ENCODE measurements around the gene MAP2K2.
"Not testable (repeated sequence)": the region's sequence is repeated elsewhere in the genome, so short reads cannot be mapped to it uniquely, and the experiment has no call there.

Gene MAP2K2

DNA sequence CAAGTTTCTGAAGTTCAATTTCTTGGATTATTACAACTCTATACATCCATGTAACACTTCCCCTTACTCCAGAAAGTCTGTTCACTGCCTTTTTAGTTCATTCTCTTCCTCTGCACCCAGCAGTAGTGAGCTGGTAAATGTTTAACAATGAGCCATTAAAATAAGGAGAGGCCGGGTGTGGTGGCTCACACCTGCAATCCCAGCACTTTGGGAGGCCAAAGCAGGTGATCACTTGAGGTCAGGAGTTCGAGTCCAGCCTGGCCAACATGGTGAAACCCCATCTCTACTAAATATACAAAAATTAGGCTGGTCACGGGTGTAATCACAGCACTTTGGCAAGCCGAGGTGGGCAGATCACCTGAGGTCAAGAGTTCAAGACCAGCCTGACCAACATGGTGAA lies 3.4 kb upstream of the MAP2K2 start:
- not testable (repeated sequence) for H3K9ac ChIP-seq (ENCODE audit: low read length); DNase-seq (ENCODE audit: low read depth); H3K27me3 ChIP-seq (replicated peaks; ENCODE audit: control insufficient read depth, insufficient read depth, low read length); H3K4me3 ChIP-seq (ENCODE audit: low read length); H3K36me3 ChIP-seq (ENCODE audit: control insufficient read depth, insufficient read depth, low read length, severe bottlenecking); H3K9me3 ChIP-seq (ENCODE audit: control insufficient read depth, low read length)
- H3K4me1 ChIP-seq (ENCODE audit: control insufficient read depth, insufficient read depth, low read length), result peaks cover 27% of the 10 kb centered on the region

- DNase-seq (ENCODE audit: low read depth), result no peak
- H3K9ac ChIP-seq (ENCODE audit: low read length), result peak overlapping the region; percentile 96
- H3K27me3 ChIP-seq (replicated peaks; ENCODE audit: control insufficient read depth, insufficient read depth, low read length), result no peaks in the 10 kb centered on the region
- H3K4me1 ChIP-seq (ENCODE audit: control insufficient read depth, insufficient read depth, low read length), result peaks cover 29% of the 10 kb centered on the region
- H3K36me3 ChIP-seq (ENCODE audit: control insufficient read depth, insufficient read depth, low read length, severe bottlenecking), result peaks cover 4% of the 10 kb centered on the region
- peak overlapping the region; percentile 93 for H3K4me3 ChIP-seq (ENCODE audit: low read length)
- no peaks in the 10 kb centered on the region for H3K9me3 ChIP-seq (ENCODE audit: control insufficient read depth, low read length)
Measured at GRCh38 chr19:4124638-4125037, 716 bp upstream of the MAP2K2 start.

DNA sequence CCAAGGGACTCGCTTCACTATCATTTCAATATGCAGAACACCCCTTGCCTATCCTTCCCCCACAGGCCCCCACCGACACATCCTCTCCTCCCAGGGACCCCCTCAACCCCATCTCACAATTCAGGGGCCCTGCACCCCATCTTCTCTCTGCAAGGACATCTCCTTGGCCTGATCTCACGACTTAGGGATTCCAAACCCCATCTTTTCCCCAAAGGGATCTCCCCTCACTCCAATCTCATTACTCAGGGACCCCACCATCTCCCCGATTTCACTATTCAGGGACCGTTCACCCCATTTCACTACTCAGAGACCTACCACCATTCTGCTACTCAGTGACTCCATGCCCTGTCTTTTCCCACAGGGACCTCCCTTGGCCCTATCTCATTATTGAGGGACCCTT lies 1.4 kb downstream of the MAP2K2 start:
- H3K4me1 ChIP-seq (ENCODE audit: control insufficient read depth, insufficient read depth, low read length), result peaks cover 29% of the 10 kb centered on the region
- peaks cover 10% of the 10 kb centered on the region for H3K36me3 ChIP-seq (ENCODE audit: control insufficient read depth, insufficient read depth, low read length, severe bottlenecking)
- H3K9me3 ChIP-seq (ENCODE audit: control insufficient read depth, low read length), result no peaks in the 10 kb centered on the region
- H3K27me3 ChIP-seq (replicated peaks; ENCODE audit: control insufficient read depth, insufficient read depth, low read length), result no peaks in the 10 kb centered on the region
- peak overlapping the region; percentile 96 for H3K9ac ChIP-seq (ENCODE audit: low read length)
- peak overlapping the region; percentile 93 for H3K4me3 ChIP-seq (ENCODE audit: low read length)
- DNase-seq (ENCODE audit: low read depth), result no peak

DNA sequence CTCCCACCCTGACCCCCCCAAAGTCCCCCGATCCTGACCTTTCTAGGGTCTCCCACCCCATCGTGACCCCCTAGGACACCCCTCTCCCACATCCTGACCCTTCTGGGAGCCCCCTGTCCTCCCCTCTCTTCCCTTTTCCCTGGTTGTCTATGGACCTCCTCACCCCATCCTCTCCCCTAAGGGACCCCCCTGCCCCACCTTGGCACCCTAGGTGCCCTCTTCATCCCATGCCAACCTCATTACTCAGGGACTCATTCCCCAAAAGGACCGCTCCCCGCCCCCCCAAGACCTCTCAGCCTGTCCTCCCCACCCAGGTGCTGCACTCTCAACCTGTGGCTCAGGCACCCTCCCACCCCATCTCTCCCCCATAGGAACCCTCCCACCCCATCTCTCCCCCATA lies 2.1 kb downstream of the MAP2K2 start:
- Histone ChIP-seq H3K4me3 (ENCODE audit: low read length) (no peak overlapping the region), H3K9me3 (ENCODE audit: control insufficient read depth, low read length) (no peaks in the 10 kb centered on the region), H3K4me1 (ENCODE audit: control insufficient read depth, insufficient read depth, low read length) (peaks cover 29% of the 10 kb centered on the region), H3K36me3 (ENCODE audit: control insufficient read depth, insufficient read depth, low read length, severe bottlenecking) (peaks cover 16% of the 10 kb centered on the region), H3K9ac (ENCODE audit: low read length) (no peak overlapping the region), H3K27me3 (replicated peaks; ENCODE audit: control insufficient read depth, insufficient read depth, low read length) (no peaks in the 10 kb centered on the region)
- no peak for DNase-seq (ENCODE audit: low read depth)

DNA sequence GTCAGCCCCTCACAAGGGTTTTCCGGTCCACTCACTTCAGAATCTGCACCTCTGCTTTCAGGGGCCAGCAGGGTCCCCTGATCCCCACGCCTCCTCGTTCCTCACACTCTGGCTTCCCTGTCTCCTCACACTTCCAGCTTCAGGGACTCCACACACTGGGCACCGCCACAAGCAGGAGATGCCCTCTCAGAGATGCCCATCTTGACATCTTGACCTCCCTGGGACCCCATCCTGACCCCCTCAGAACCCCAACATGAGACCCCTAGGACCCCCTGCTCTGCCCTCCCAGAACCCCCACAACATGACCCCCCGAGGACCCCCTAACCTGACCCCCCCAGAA lies 2.7 kb downstream of the MAP2K2 start:
- Histone ChIP-seq H3K27me3 (replicated peaks; ENCODE audit: control insufficient read depth, insufficient read depth, low read length) (no peaks in the 10 kb centered on the region), H3K36me3 (ENCODE audit: control insufficient read depth, insufficient read depth, low read length, severe bottlenecking) (peaks cover 22% of the 10 kb centered on the region), H3K4me3 (ENCODE audit: low read length) (peak overlapping the region; percentile 73), H3K9me3 (ENCODE audit: control insufficient read depth, low read length) (no peaks in the 10 kb centered on the region), H3K4me1 (ENCODE audit: control insufficient read depth, insufficient read depth, low read length) (peaks cover 29% of the 10 kb centered on the region), H3K9ac (ENCODE audit: low read length) (peak overlapping the region; percentile 63)
- DNase-seq (ENCODE audit: low read depth), result no peak

GRCh38 chr19:4120559-4121272 lies 3.2 kb downstream of the MAP2K2 start:
- Histone ChIP-seq H3K4me3 (ENCODE audit: low read length) (peak overlapping the region; percentile 73), H3K9me3 (ENCODE audit: control insufficient read depth, low read length) (no peaks in the 10 kb centered on the region), H3K27me3 (replicated peaks; ENCODE audit: control insufficient read depth, insufficient read depth, low read length) (no peaks in the 10 kb centered on the region), H3K9ac (ENCODE audit: low read length) (peak overlapping the region; percentile 63), H3K36me3 (ENCODE audit: control insufficient read depth, insufficient read depth, low read length, severe bottlenecking) (peaks cover 27% of the 10 kb centered on the region), H3K4me1 (ENCODE audit: control insufficient read depth, insufficient read depth, low read length) (peaks cover 29% of the 10 kb centered on the region)
- peak; percentile 30 for DNase-seq (ENCODE audit: low read depth)

DNA sequence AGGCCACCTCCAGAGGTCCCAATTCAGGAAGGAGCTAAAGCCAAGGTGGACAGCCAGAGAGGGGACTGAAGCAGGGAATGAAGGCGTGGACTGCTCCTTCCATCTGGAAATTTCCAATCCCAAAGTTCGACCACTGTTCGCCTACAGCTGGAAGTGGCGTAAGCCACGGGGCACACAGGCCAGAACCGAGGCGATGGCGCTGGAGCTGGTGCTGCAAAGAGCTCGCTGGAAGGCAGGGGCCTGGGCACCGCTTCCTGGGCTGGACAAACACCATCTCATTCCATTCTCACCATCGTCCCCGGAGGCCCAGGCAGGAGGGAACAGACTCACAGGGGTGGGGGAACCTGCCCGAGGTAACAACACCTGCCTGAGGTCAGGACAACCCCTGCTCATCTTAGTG lies 4.2 kb downstream of the MAP2K2 start:
- Histone ChIP-seq H3K4me3 (ENCODE audit: low read length) (no peak overlapping the region), H3K9ac (ENCODE audit: low read length) (no peak overlapping the region), H3K4me1 (ENCODE audit: control insufficient read depth, insufficient read depth, low read length) (peaks cover 29% of the 10 kb centered on the region), H3K27me3 (replicated peaks; ENCODE audit: control insufficient read depth, insufficient read depth, low read length) (no peaks in the 10 kb centered on the region), H3K9me3 (ENCODE audit: control insufficient read depth, low read length) (no peaks in the 10 kb centered on the region), H3K36me3 (ENCODE audit: control insufficient read depth, insufficient read depth, low read length, severe bottlenecking) (peaks cover 36% of the 10 kb centered on the region)
- DNase-seq (ENCODE audit: low read depth), result no peak

GRCh38 chr19:4115818-4116385 lies 8.0 kb downstream of the MAP2K2 start:
- no peak for DNase-seq (ENCODE audit: low read depth)
- Histone ChIP-seq H3K27me3 (replicated peaks; ENCODE audit: control insufficient read depth, insufficient read depth, low read length) (no peaks in the 10 kb centered on the region), H3K4me1 (ENCODE audit: control insufficient read depth, insufficient read depth, low read length) (peaks cover 11% of the 10 kb centered on the region), H3K9ac (ENCODE audit: low read length) (no peak overlapping the region), H3K9me3 (ENCODE audit: control insufficient read depth, low read length) (no peaks in the 10 kb centered on the region), H3K4me3 (ENCODE audit: low read length) (no peak overlapping the region), H3K36me3 (ENCODE audit: control insufficient read depth, insufficient read depth, low read length, severe bottlenecking) (peaks cover 72% of the 10 kb centered on the region)

DNA sequence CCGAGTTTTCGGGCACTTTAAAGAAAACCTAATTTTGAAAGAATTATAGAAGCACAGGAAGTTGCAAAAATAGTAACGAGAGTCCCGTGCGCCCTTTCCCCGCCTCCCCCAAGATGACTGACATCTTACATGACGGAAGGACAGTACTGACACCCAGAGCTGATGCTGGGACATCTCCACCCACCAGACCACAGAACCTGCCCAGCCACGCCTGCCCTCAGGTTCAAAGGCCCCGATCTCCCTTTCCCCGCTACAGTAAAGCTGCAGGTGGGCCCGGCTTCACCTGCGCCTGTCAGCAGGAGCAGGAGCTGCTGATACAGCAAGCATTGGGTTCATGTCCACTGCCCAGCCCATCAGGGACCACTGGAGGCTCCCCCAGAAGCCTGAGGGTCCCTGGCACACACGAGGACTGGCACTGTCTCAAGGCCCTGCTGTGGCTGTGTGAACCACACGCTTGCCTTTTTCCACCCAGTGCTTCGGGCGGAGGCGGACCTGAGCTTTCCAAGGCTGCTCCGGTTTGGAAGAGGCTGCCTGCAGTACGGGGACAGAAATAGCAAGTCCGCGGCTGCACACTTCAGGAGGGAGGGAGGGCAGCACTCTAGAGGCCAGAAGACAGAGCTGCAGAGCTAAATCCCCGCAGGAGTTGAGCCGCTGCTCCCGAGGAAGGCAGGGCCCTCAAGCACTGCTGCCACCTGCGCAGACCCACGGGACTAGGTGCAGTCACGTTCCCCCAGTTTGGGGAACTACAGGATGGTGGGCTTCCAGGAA lies 8.7 kb downstream of the MAP2K2 start:
- DNase-seq (ENCODE audit: low read depth), result no peak
- H3K4me1 ChIP-seq (ENCODE audit: control insufficient read depth, insufficient read depth, low read length), result peaks cover 5% of the 10 kb centered on the region
- H3K36me3 ChIP-seq (ENCODE audit: control insufficient read depth, insufficient read depth, low read length, severe bottlenecking), result peaks cover 78% of the 10 kb centered on the region
- no peaks in the 10 kb centered on the region for H3K9me3 ChIP-seq (ENCODE audit: control insufficient read depth, low read length)
- no peak overlapping the region for H3K9ac ChIP-seq (ENCODE audit: low read length)
- H3K4me3 ChIP-seq (ENCODE audit: low read length), result no peak overlapping the region
- no peaks in the 10 kb centered on the region for H3K27me3 ChIP-seq (replicated peaks; ENCODE audit: control insufficient read depth, insufficient read depth, low read length)

DNA sequence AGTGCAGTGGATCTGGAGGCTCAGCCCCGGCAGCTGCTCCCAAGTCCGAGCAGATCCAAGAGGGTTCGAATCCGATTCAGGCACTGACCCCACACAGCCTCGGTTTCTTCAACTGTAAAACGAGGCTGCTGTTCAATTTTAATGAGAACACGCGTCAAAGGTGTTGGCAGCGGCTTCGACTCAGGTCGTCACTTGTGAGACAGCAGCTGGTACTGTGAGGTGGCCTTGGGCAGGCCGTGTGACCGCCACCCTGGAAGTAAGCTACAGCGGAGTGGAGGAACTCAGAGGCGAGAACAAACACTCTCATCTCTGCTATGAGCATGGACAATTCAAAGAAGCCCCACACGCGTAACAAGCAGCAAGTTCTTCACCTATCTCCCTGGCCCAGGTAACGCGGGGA lies 9.7 kb downstream of the MAP2K2 start:
- Histone ChIP-seq H3K9me3 (ENCODE audit: control insufficient read depth, low read length) (no peaks in the 10 kb centered on the region), H3K9ac (ENCODE audit: low read length) (no peak overlapping the region), H3K4me3 (ENCODE audit: low read length) (no peak overlapping the region), H3K4me1 (ENCODE audit: control insufficient read depth, insufficient read depth, low read length) (no peaks in the 10 kb centered on the region), H3K36me3 (ENCODE audit: control insufficient read depth, insufficient read depth, low read length, severe bottlenecking) (peaks cover 81% of the 10 kb centered on the region), H3K27me3 (replicated peaks; ENCODE audit: control insufficient read depth, insufficient read depth, low read length) (no peaks in the 10 kb centered on the region)
- DNase-seq (ENCODE audit: low read depth), result no peak

DNA sequence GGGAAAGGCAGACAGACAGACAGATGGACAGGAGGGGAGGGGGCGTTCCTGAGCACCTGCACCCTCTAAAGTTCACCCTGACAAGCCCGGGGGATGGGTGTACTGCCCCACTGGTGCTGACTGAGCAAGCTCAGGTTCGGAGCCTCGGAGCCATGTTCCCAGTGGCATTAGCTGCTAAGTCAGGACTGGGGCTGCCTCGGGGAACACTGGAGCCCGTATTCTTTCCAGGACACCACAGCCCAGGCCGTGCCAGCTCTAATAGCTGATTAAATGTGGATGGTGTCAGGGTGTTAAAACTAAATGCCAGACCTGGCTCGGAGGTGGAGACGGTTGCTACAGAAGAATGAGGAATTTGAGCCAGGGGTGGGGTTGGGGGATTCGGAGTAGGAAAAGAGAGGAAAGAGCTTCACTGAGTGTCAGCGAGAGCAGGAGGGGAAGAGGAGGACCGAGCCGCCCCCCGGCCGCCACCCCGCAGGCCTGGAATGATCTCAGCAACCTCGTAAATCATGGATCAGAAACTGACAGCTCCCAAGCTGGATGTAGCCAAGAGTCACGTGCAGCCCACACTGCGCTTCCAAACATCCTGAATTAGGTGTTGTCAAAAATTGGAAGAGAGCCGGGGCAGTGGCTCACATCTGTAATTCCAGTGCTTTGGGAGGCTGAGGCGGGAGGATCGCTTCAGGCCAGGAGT lies 10.4 kb downstream of the MAP2K2 start:
- H3K27me3 ChIP-seq (replicated peaks; ENCODE audit: control insufficient read depth, insufficient read depth, low read length), result no peaks in the 10 kb centered on the region
- no peak overlapping the region for H3K9ac ChIP-seq (ENCODE audit: low read length)
- peaks cover 88% of the 10 kb centered on the region for H3K36me3 ChIP-seq (ENCODE audit: control insufficient read depth, insufficient read depth, low read length, severe bottlenecking)

More for the DNA sequence above, 10.4 kb downstream of the MAP2K2 start:
- H3K4me3 ChIP-seq (ENCODE audit: low read length), result no peak overlapping the region
- DNase-seq (ENCODE audit: low read depth), result no peak
- H3K9me3 ChIP-seq (ENCODE audit: control insufficient read depth, low read length), result no peaks in the 10 kb centered on the region
- no peaks in the 10 kb centered on the region for H3K4me1 ChIP-seq (ENCODE audit: control insufficient read depth, insufficient read depth, low read length)

All from adipocyte (in vitro differentiated cells).